GM12875 (cell line): ENCODE results near the gene OSBPL10.

Experiments used
- H3K4me3 ChIP-seq: one replicate; pipeline ENCODE4 v1.5.1; 2011; ENCODE audit warnings: low read depth, low read length, control low read depth
- CTCF ChIP-seq: IDR thresholded peaks from 2 replicates; pipeline ENCODE4 v1.5.1; 2011; ENCODE audit warnings: low read depth, mild to moderate bottlenecking, control low read depth, inconsistent platforms, low read length, moderate library complexity, borderline replicate concordance; ENCODE audit not compliant: insufficient read depth

The OSBPL10 gene

GRCh38 chr3:31721676-31722075 is 259.4 kb downstream of the OSBPL10 start:
- no peak for TF ChIP-seq CTCF
- H3K4me3 ChIP-seq: no peak overlapping the region

- no peak for TF ChIP-seq CTCF
- H3K4me3 ChIP-seq: no peak overlapping the region
Measured at GRCh38 chr3:31714495-31715280, 266.4 kb downstream of the OSBPL10 start.

GRCh38 chr3:31713816-31714215 is 267.2 kb downstream of the OSBPL10 start:
- no peak overlapping the region for H3K4me3 ChIP-seq
- no peak for TF ChIP-seq CTCF

- no peak overlapping the region for H3K4me3 ChIP-seq
- TF ChIP-seq CTCF: no peak
Measured at GRCh38 chr3:31710123-31710803, 270.8 kb downstream of the OSBPL10 start.

GRCh38 chr3:31709526-31709925 is 271.5 kb downstream of the OSBPL10 start:
- H3K4me3 ChIP-seq: no peak overlapping the region
- TF ChIP-seq CTCF: no peak

- TF ChIP-seq CTCF: no peak
- H3K4me3 ChIP-seq: no peak overlapping the region
Measured at GRCh38 chr3:31709005-31709404, 272.1 kb downstream of the OSBPL10 start.

GRCh38 chr3:31707286-31707685 is 273.8 kb downstream of the OSBPL10 start:
- no peak overlapping the region for H3K4me3 ChIP-seq
- no peak for TF ChIP-seq CTCF
